ENCODE data around the gene PTGER3. TPM values are rescaled to one million over a fixed set of nuclear protein-coding genes. Genes with fewer than 3 reads are reported as not detected.

The PTGER3 gene
- total and polyA plus RNA-seq, 2 of the 4 experiments (the other 2 are of a cell fraction) = not detected

DNA sequence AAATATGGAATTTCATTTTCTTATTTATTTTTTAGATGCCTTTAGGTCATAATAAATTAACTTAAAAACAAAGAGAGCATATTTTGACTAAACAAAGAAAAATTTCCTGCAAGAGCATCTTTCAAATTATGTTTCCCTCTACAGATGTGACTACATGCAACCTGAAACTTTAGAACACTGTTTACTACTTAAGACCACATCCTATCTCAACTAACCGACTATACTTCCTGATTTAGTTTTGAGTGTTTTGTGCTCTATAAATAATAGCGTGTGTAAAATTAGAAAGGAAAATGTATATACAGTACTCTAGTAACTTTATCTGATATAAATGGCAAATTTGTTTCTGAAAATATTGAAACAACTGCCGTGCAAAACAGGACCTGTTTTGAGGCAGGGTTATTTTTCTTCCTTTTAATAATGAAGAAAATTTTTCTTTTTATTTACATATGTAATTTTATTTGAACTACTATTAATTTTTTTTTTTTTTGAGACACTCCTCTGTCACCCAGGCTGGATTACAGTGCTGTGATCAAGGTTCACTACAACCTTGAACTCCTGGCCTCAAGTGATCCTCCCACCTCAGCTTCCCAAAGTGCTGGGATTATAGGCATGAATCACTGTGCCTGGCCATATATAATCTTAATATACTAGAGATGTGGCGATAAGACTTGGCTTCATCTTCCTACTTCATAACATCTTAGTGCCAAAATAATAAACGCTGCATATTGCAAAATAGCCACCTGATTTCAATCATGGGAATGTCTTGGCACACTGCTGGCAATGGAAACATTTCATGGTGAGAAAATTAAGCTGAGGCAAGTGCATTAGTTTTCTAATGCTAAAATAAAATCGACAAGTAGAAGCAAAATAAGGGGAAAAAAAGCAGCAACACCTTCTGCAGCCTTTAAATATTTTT lies 21.0 kb upstream of the PTGER3 start:
- Histone ChIP-seq H4K5ac (ENCODE audit: low read depth, low read length) (no peak overlapping the region), H4K20me1 (ENCODE audit: insufficient read depth, low read length) (no peaks in the 10 kb centered on the region), H3K9me1 (ENCODE audit: insufficient read depth, low read length) (no peaks in the 10 kb centered on the region), H3K4me1 (ENCODE audit: control insufficient read depth, insufficient read depth, low read length) (no peaks in the 10 kb centered on the region), H3K56ac (ENCODE audit: extremely low read depth, insufficient read depth, low read length) (no peak overlapping the region), H3K79me1 (ENCODE audit: low read depth in 1 of 2, low read length in 2 of 2) (peaks cover 16 to 24% of the 10 kb centered on the region in 2 experiments; a peak in 3 of 4 replicates), H2BK120ac (ENCODE audit: low read depth, low read length) (no peak overlapping the region), H4K8ac (ENCODE audit: low read depth in 2 of 2, low read length in 2 of 2) (no peak overlapping the region), H3K9me3 (ENCODE audit: control insufficient read depth, insufficient read depth, low read length) (no peaks in the 10 kb centered on the region), H3K4me3 (ENCODE audit: insufficient read depth, low read depth, low read length) (no peak overlapping the region), H3K27me3 (ENCODE audit: control insufficient read depth, insufficient read depth, low read length) (no peaks in the 10 kb centered on the region), H2BK5ac (ENCODE audit: low read depth, low read length, poor library complexity, severe bottlenecking) (no peak overlapping the region), H2AK5ac (ENCODE audit: low read depth, low read length) (no peak overlapping the region), H3K14ac (replicated peaks; ENCODE audit: low read depth, low read length) (no peak overlapping the region), H3K4ac (ENCODE audit: low read depth, low read length) (no peak overlapping the region), H3K9ac (ENCODE audit: low read depth, low read length) (no peak overlapping the region), H2BK15ac (ENCODE audit: low read depth, low read length) (no peak overlapping the region), H2AFZ (replicated peaks; ENCODE audit: low read length, poor library complexity) (no peak overlapping the region), H3K4me2 (ENCODE audit: low read depth, low read length) (no peak overlapping the region), H3K18ac (ENCODE audit: low read depth, low read length) (no peak overlapping the region), H4K91ac (ENCODE audit: insufficient read depth, low read depth, low read length) (no peak overlapping the region), H3K27ac (ENCODE audit: insufficient read depth, low read length) (no peak overlapping the region), H3K36me3 (ENCODE audit: control insufficient read depth, insufficient read depth, low read length) (peaks cover 42% of the 10 kb centered on the region), H3K23ac (ENCODE audit: low read depth, low read length) (no peak overlapping the region), H2AK9ac (replicated peaks; ENCODE audit: low read depth, low read length, poor library complexity) (no peak overlapping the region), H2BK20ac (ENCODE audit: low read depth, low read length) (no peak overlapping the region)
- intact Hi-C loops (cut with micrococcal nuclease) = loop anchor here (5.0 kb wide), 1 partner anchor 836 kb away; no protein-coding TSS in a partner anchor
- TF ChIP-seq BHLHE40 (IDR thresholded peaks at IDR 0.05; ENCODE audit: low read depth, low read length) = no peak
- TF ChIP-seq POLR2A (IDR thresholded peaks at IDR 0.05; ENCODE audit: low read depth, low read length) = no peak
- no peak for TF ChIP-seq NFE2L2 (IDR thresholded peaks at IDR 0.05; ENCODE audit: low read depth, low read length)
- no peak for TF ChIP-seq MXI1 (IDR thresholded peaks at IDR 0.05; ENCODE audit: borderline replicate concordance, low read depth, low read length)
- TF ChIP-seq RAD21 (IDR thresholded peaks at IDR 0.05; ENCODE audit: low read length) = no peak
- no peak for TF ChIP-seq FOS (IDR thresholded peaks at IDR 0.05; ENCODE audit: low read depth, low read length)
- TF ChIP-seq MAFK (IDR thresholded peaks at IDR 0.05; ENCODE audit: low read depth, low read length) = no peak
- TF ChIP-seq, protein P1, sequence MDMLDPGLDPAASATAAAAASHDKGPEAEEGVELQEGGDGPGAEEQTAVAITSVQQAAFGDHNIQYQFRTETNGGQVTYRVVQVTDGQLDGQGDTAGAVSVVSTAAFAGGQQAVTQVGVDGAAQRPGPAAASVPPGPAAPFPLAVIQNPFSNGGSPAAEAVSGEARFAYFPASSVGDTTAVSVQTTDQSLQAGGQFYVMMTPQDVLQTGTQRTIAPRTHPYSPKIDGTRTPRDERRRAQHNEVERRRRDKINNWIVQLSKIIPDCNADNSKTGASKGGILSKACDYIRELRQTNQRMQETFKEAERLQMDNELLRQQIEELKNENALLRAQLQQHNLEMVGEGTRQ (IDR thresholded peaks at IDR 0.05; ENCODE audit: low read depth, low read length) = no peak
- TF ChIP-seq RFX5 (IDR thresholded peaks at IDR 0.05; ENCODE audit: low read depth, low read length) = no peak
- no peak for TF ChIP-seq MAZ (IDR thresholded peaks at IDR 0.05; ENCODE audit: borderline replicate concordance, low read depth, low read length)
- TF ChIP-seq CHD1 (IDR thresholded peaks at IDR 0.05; ENCODE audit: low read depth, low read length) = no peak
- no peak for TF ChIP-seq CEBPB (IDR thresholded peaks at IDR 0.05; ENCODE audit: low read depth, low read length)
- in situ Hi-C loops (cut with MboI; ENCODE audit: low sequenced_read_pairs) = no loop called here
- ChIA-PET CTCF (no interaction called here), POLR2A (ENCODE audit: unreplicated experiment) (no interaction called here)
- no peak for DNase-seq
- no TSS peak for BruUV-seq (replicated peaks)
- WGBS, 2 experiments (ENCODE audit: extremely low coverage in 2 of 2, insufficient read length in 1 of 2) = no CpG with 5 or more reads among the region's 6 CpGs
- ATAC-seq (ENCODE audit: low read depth) = no peak
- dilution Hi-C loops (cut with HindIII; ENCODE audit: low sequenced_read_pairs, unreplicated experiment) = no loop called here
